Dedifferentiated amniotic fluid mesenchymal stem cell (primary cell): ENCODE measurements around the gene BAIAP2L1.
A peak's percentile ranks its signal among the peaks of the same experiment; 100 is the strongest.

Experiments used
- DNase-seq: peaks from one replicate; pipeline ENCODE4 v3.0.0-alpha.2; 2016; ENCODE audit errors: extremely low spot score

Gene BAIAP2L1

GRCh38 chr7:98294798-98295382 lies 106.0 kb downstream of the BAIAP2L1 start:
- no peak for DNase-seq

GRCh38 chr7:98294326-98294725 lies 106.6 kb downstream of the BAIAP2L1 start:
- DNase-seq: no peak

- DNase-seq: no peak
Observed at GRCh38 chr7:98293746-98294145, 107.1 kb downstream of the BAIAP2L1 start.

- no peak for DNase-seq
Observed at GRCh38 chr7:98293265-98293664, 107.6 kb downstream of the BAIAP2L1 start.

GRCh38 chr7:98291717-98292116 lies 109.2 kb downstream of the BAIAP2L1 start:
- DNase-seq: no peak

- no peak for DNase-seq
Observed at GRCh38 chr7:98289333-98289875, 111.5 kb downstream of the BAIAP2L1 start.

GRCh38 chr7:98288064-98288823 lies 112.6 kb downstream of the BAIAP2L1 start:
- DNase-seq: no peak

GRCh38 chr7:98287486-98287959 lies 113.4 kb downstream of the BAIAP2L1 start:
- DNase-seq: no peak

- no peak for DNase-seq
Observed at GRCh38 chr7:98286701-98287485, 114.0 kb downstream of the BAIAP2L1 start.

- DNase-seq: peak; percentile 71
Observed at GRCh38 chr7:98286093-98286539, 114.8 kb downstream of the BAIAP2L1 start.

- DNase-seq: no peak
Observed at GRCh38 chr7:98285157-98286092, 115.5 kb downstream of the BAIAP2L1 start.

GRCh38 chr7:98284335-98285036 lies 116.4 kb downstream of the BAIAP2L1 start:
- DNase-seq: peak; percentile 58

GRCh38 chr7:98283887-98284222 lies 117.0 kb downstream of the BAIAP2L1 start:
- no peak for DNase-seq

- DNase-seq: no peak
Observed at GRCh38 chr7:98283127-98283886, 117.6 kb downstream of the BAIAP2L1 start.

GRCh38 chr7:98282703-98283102 lies 118.2 kb downstream of the BAIAP2L1 start:
- no peak for DNase-seq

GRCh38 chr7:98281757-98282606 lies 118.9 kb downstream of the BAIAP2L1 start:
- no peak for DNase-seq

GRCh38 chr7:98280791-98281756 lies 119.8 kb downstream of the BAIAP2L1 start, which contains the start of gene BRI3:
Gene BRI3, plus strand, starts transcription at chr7:98281686. Its CDS starts 110 bp downstream, at chr7:98281796.
- DNase-seq: peak; percentile 77

- no peak for DNase-seq
Observed at GRCh38 chr7:98280296-98280695, 120.6 kb downstream of the BAIAP2L1 start.
